ENCODE data around the gene WDR64.

DNA sequence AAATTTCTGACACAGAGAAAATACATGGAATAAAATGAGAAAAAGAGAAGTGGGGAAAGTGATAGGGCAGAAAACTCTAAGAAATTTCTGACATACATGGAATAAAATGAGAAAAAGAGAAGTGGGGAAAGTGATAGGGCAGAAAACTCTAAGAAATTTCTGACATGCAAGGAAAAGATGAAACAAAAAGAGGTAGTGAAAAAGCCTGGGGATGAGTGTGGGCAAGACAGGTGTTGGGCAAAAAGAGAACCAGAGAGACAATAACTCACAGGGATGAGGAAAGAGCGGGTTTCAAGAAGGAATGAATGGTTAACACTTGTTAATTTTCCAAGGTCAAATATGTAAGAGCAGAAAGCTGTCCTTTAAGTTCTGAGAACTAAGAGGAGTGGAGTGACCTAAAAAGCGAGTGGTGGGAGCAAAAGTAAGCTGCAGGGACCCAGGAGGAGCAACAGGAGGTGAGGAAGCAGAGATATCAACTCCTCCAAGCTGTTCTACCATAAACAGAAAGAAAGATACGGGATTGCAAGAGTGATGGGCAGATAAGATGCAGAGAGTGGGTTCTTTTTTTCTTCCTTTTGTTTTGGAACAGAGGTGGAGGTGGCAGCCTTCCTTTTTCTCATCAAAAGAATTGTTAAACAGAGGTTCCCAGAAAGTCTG is 166.0 kb downstream of the WDR64 start:
- TF ChIP-seq POLR2A (IDR thresholded peaks at IDR 0.05) (no peak), POLR2AphosphoS5 (IDR thresholded peaks at IDR 0.05) (no peak), EP300 (IDR thresholded peaks at IDR 0.05) (no peak)
- TF ChIP-seq, protein P1, sequence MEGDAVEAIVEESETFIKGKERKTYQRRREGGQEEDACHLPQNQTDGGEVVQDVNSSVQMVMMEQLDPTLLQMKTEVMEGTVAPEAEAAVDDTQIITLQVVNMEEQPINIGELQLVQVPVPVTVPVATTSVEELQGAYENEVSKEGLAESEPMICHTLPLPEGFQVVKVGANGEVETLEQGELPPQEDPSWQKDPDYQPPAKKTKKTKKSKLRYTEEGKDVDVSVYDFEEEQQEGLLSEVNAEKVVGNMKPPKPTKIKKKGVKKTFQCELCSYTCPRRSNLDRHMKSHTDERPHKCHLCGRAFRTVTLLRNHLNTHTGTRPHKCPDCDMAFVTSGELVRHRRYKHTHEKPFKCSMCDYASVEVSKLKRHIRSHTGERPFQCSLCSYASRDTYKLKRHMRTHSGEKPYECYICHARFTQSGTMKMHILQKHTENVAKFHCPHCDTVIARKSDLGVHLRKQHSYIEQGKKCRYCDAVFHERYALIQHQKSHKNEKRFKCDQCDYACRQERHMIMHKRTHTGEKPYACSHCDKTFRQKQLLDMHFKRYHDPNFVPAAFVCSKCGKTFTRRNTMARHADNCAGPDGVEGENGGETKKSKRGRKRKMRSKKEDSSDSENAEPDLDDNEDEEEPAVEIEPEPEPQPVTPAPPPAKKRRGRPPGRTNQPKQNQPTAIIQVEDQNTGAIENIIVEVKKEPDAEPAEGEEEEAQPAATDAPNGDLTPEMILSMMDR (IDR thresholded peaks at IDR 0.05) = no peak
